Measurements from ENCODE around the gene S100A14.

The S100A14 gene

GRCh38 chr1:153636312-153636711 lies 20.2 kb upstream of the S100A14 start:
- no peak for DNase-seq

- DNase-seq = no peak
Measured at GRCh38 chr1:153635872-153636271, 19.7 kb upstream of the S100A14 start.

DNA sequence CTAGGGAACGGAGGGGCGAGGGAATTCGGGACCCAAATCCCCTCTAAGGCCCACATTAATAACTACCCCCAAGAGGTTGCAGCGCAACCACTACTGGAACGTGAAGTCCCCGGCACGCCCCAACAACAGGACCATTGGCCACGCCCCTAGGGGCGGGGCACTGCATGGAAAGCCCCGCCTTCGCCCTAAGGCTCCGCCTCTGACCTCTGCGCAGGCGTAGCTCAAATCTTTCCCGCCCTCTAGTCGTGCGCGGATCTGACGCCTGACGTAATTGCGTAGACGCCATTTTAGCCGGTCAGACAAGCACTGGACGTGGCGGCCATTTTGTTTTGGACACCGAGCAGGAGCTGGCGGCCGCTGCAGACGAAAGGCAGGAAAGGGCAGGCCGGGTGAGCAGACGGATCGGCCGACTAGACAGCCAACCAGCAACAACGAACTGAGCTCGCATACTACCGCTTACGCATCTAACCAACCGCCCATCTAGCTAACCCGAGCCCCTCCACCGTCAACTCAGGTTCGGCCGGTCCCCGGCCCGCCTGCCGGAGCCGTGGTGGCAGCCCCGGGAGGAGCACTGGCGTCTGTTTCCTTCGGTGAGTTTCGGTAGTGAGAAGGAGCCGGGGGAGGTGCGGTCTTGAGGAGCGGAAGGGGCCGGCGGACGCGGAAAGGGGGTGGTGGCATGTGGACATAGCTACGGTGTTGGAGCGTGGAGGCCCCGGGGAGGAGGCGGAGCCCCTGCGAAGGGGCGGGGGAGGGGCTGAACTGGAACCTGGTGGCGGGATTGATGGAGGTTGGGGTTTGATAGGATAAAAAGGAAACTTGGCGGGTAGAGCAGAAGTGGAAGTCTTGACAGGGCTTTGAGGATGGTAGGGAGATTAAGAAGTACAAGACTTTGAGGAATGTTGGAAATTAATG lies 17.9 kb upstream of the S100A14 start, which contains the start of gene CHTOP:
Gene CHTOP, plus strand, starts transcription at position 313 of the 912 bp plus-strand sequence. CDS start 2,523 bp downstream, outside the sequence.
- peak; percentile 99 to 100 for DNase-seq

GRCh38 chr1:153633161-153633753 lies 17.1 kb upstream of the S100A14 start:
- DNase-seq = no peak

- no peak for DNase-seq
Measured at GRCh38 chr1:153631047-153632022, 15.2 kb upstream of the S100A14 start.

DNA sequence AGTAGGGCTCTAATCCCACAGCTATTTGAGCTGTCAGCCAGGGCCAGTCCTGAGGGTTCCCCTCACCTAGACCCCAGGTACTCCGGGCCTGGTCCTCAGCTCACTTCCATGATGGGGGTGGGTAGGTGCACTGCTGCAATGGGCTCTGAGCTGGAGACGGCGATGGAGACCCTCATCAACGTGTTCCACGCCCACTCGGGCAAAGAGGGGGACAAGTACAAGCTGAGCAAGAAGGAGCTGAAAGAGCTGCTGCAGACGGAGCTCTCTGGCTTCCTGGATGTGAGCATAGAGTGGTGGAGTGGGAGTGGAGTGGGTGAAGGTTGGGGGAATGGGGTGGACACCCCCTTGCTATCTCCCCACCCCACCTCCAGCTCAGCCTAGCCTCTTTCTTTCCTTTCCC lies 14.3 kb upstream of the S100A14 start:
- DNase-seq = no peak

DNA sequence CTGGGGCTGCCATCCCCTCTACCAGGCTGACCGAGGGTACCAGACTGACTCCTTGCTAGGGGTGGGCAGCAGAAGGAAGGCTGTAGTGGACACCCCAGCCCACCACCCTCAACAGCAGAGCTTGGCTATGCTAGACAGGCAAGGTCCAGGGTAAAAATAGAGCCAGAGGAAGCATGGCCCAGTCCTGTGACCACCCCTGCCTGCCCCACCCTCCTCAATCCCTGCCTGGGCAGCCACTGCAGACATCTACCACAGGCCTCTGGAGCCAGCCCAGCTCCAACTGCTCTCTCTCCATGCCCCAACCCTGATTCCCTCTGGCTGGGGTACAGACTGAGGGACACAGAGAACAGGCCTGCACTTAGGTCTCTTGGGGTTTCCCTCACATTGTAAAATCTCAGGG lies 13.8 kb upstream of the S100A14 start:
- no peak for DNase-seq

GRCh38 chr1:153629343-153629665 lies 13.2 kb upstream of the S100A14 start:
- no peak for DNase-seq

GRCh38 chr1:153628638-153629342 lies 12.7 kb upstream of the S100A14 start:
- DNase-seq = no peak

DNA sequence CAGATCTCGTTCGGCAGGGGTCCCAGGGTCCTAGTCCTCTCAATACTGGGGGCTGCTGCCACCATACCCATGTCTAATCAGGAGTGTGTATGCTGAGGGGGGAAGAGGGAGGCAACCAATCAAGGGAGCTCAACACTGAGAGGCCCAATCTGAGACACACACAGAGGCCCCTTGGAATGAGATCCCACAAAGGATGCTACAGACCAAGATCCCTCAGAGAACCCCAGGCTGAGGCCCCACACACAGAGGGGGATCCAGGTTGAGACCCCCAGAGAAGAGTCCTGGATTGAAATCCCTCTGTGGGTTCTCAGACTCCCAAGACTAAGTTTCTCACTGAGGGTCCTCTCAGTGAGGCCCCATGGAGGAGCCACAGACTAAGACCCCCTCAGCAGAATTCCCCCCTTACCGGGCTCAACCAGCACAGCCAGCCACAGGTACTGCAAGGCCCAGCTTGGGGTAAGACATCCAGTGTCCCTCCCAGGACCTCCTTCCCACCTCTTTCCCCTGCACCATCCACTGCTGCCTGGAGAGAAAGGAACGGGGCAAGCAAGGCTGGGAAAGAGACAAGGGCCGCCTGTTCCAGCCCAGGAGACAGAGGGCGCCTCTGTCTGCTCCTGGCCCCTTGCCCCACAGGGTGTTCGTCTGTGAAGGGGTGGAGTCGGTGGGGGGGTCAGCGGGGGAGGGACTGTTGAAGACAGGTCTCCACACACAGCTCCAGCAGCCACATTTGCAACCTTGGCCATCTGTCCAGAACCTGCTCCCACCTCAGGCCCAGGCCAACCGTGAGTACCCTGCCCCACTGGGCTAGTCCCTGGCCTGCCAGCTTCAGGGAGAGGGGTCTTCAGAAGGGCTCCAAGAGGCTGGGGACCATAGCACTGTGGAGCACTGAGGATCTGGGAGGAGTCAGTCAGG lies 11.8 kb upstream of the S100A14 start, which contains the start of gene S100A1:
Gene S100A1, plus strand, starts transcription at position 720 of the 912 bp plus-strand sequence. CDS start 2,088 bp downstream, outside the sequence.
- DNase-seq = no peak

DNA sequence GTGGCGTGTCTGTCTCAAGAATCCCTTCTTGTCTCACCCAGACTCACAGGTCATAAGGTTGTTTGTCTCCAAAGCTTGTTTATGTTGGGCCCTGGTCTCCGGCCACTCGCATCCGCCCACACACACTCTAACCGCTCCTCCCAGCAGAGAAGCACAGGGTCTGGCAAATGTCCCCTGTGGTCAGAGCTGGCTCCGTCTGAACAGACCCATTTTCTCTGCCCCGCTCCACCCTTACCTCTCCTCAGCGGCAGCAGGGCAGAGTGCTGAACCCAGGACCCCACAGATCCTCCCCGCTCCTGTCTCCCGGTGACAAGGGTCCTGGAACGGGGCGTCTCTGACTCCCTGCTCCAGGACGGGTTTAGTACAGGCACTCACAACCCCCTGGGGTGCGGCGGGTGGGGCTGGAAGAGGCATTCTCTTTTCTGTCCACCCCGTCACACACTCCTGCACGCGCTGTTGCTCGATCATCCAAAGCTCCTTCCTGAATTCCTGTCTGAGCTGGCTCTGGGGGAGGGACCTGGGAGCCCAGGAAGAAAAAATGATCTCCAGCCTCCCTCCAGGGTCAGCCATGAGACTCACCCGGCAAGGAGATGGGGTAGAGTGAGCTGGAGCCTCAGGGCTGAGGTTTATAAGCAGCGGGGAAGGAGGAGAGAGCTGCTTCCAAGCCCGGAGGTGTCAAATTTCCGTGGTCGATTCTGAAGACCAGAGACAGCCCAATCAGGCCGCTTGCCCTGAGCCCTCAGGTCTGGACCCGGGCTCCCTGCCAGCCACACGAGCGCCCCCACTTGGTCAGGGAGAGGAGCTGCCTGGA lies 11.0 kb upstream of the S100A14 start, which contains the start of gene S100A13:
Gene S100A13, minus strand, starts transcription at position 602 of the 811 bp plus-strand sequence. CDS start 1,033 bp downstream, outside the sequence.
- DNase-seq = peak; percentile 96 to 99

GRCh38 chr1:153626477-153626903 lies 10.4 kb upstream of the S100A14 start:
- no peak for DNase-seq

DNA sequence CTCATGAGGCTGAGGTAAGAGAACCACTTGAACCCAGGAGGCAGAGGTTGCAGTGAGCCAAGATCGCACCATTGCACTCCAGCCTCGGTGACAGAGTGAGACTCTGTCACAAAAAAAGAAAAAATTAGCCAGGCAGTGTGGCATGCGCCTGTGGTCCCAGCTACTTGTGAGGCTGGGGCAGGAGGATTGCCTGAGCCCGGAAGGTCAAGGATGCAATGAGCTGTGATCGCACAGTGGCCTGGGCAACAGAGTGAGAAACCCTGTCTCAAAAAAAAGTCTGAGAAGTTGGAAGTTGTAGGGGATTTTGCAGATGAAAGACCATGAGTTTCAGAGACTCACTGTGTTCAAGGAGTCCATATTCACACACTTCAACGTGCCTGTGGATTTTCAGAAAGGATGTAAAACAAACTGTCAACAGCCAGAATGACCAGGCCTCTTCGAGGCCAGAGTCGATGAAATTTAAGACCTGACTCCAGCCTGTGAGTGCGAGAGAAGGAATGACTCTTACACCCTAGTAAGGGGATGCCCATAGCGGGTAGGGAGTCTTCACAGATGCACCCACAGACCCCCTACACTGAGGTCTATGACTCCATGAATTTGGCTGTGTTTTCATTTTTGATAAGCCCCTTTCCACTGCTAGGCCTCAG lies 9.0 kb upstream of the S100A14 start:
- DNase-seq = no peak

GRCh38 chr1:153623101-153623500 lies 7.0 kb upstream of the S100A14 start:
- no peak for DNase-seq

GRCh38 chr1:153619171-153619570 lies 3.0 kb upstream of the S100A14 start:
- DNase-seq = no peak

- DNase-seq = no peak
Measured at GRCh38 chr1:153617663-153618062, 1.5 kb upstream of the S100A14 start.

DNA sequence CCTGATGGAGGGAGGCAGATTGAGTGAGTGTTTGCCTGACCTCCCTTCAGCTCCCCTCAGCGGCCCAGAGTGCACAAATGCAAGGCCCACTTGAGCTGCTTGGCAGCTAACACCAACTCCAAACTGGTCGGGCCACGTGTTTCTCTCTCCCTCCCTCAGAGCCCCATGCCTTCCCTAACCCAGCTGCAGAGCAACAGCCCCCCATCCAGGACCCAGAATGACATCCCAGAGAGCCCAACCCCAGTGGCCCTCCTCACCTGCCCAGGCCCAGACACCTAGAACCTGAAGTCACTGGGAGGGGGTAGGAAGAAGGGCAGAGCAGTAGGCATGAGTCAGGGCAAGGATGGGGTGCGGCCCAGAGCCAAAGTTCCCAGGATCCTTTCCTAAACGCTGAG lies 789 bp upstream of the S100A14 start:
- no peak for DNase-seq

GRCh38 chr1:153615406-153615805 lies 719 bp downstream of the S100A14 start:
- no peak for DNase-seq

DNA sequence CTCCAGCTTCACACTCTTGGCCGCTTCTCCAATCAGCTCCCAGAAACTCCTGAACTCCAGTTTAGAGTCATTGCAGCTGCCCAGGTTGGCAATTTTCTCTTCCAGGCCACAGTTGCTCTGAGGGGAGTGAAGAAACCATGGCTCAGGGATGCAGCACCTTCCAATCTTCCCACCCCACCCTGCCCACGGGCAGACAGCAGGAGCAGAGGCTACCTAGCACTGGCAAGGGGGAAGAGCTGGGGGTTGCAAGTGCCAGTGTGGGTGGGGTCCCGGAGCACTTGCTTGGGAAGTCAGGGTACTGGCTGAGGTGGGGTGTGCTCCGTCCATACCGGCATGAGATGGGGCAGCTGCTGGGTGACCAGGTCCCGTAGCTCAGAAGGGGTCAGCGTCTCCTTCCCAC lies 1.2 kb downstream of the S100A14 start:
- no peak for DNase-seq
